AG04449 (cell line): Measurements from ENCODE around the gene KRTAP5-3.

Experiments used
- CTCF ChIA-PET: fragments of 350-600 bp; formaldehyde crosslinking; extraction: SDS; loops from one replicate; lab custom pipeline; 2021; ENCODE audit warnings: antibody characterized with exemption; lab: Yijun Ruan, JAX
- POLR2A ChIA-PET: fragments of 400-600, 350-600 bp; formaldehyde crosslinking; extraction: SDS; loops from one replicate; lab custom pipeline; 2020; ENCODE audit warnings: antibody characterized with exemption, inconsistent platforms; lab: Yijun Ruan, JAX
- DNase-seq: peaks from one replicate; pipeline ENCODE4 v3.0.0-alpha.2; 2010; ENCODE audit warnings: low read depth, low spot score
- H3K4me3 ChIP-seq: 2 replicates; pipeline ENCODE4 v1.5.1; 2011; ENCODE audit warnings: low read depth, mild to moderate bottlenecking, control low read depth, low read length
- CTCF ChIP-seq: IDR thresholded peaks from one replicate; pipeline ENCODE4 v1.5.1; 2011; ENCODE audit warnings: mild to moderate bottlenecking, moderate library complexity, low read length, control low read depth, inconsistent platforms; ENCODE audit not compliant: insufficient read depth; ENCODE audit errors: missing control alignments

Gene KRTAP5-3

GRCh38 chr11:1567052-1567720 lies 41.1 kb downstream of the KRTAP5-3 start:
- ChIA-PET CTCF (interaction anchor here (1.4 to 5.7 kb wide), 4 partner anchors 9 to 60 kb away, joined by 4 to 42 read pairs (median 4); no protein-coding TSS in a partner anchor), POLR2A (no interaction called here)
- no peak overlapping the region for H3K4me3 ChIP-seq
- DNase-seq = no peak
- no peak for TF ChIP-seq CTCF

GRCh38 chr11:1566381-1567051 lies 41.7 kb downstream of the KRTAP5-3 start:
- POLR2A ChIA-PET = no interaction called here
- TF ChIP-seq CTCF = no peak
- no peak for DNase-seq
- no peak overlapping the region for H3K4me3 ChIP-seq
- CTCF ChIA-PET = interaction anchor here (1.4 to 5.7 kb wide), 4 partner anchors 8 to 29 kb away, joined by 3 to 52 read pairs (median 24); no protein-coding TSS in a partner anchor

GRCh38 chr11:1565904-1566247 lies 42.4 kb downstream of the KRTAP5-3 start:
- CTCF ChIA-PET = interaction anchor here (1.4 to 5.7 kb wide), 5 partner anchors 8 to 30 kb away, joined by 3 to 52 read pairs (median 5); no protein-coding TSS in a partner anchor
- POLR2A ChIA-PET = no interaction called here
- no peak for TF ChIP-seq CTCF
- no peak for DNase-seq
- H3K4me3 ChIP-seq = no peak overlapping the region

GRCh38 chr11:1565173-1565903 lies 42.9 kb downstream of the KRTAP5-3 start:
- CTCF ChIA-PET = interaction anchor here (1.2 to 5.7 kb wide), 8 partner anchors 9 to 363 kb away, joined by 3 to 52 read pairs (median 4); no protein-coding TSS in a partner anchor
- DNase-seq = no peak
- no peak overlapping the region for H3K4me3 ChIP-seq
- POLR2A ChIA-PET = interaction anchor here (1.3 kb wide), 1 partner anchor 8 kb away, joined by 3 read pairs; no protein-coding TSS in a partner anchor
- no peak for TF ChIP-seq CTCF

- ChIA-PET CTCF (interaction anchor here (0.6 to 5.7 kb wide), 10 partner anchors 9 to 362 kb away, joined by 3 to 52 read pairs (median 4); no protein-coding TSS in a partner anchor), POLR2A (interaction anchor here (1.3 kb wide), 1 partner anchor 9 kb away, joined by 3 read pairs; no protein-coding TSS in a partner anchor)
- peak; percentile 31 for DNase-seq
- no peak for TF ChIP-seq CTCF
- H3K4me3 ChIP-seq = no peak overlapping the region
These were observed 43.6 kb downstream of the KRTAP5-3 start for GRCh38 chr11:1564535-1565172.
